GM12873 (cell line): ENCODE results near the gene RFX2.

Source experiments
- TF ChIP-seq, protein P1 (sequence below): IDR thresholded peaks from 2 replicates; pipeline ENCODE4 v1.5.1; 2012; ENCODE audit warnings: low read depth, mild to moderate bottlenecking, moderate library complexity, low read length, control low read depth; ENCODE audit not compliant: insufficient read depth; ENCODE audit errors: missing control alignments

RFX2 gene

DNA sequence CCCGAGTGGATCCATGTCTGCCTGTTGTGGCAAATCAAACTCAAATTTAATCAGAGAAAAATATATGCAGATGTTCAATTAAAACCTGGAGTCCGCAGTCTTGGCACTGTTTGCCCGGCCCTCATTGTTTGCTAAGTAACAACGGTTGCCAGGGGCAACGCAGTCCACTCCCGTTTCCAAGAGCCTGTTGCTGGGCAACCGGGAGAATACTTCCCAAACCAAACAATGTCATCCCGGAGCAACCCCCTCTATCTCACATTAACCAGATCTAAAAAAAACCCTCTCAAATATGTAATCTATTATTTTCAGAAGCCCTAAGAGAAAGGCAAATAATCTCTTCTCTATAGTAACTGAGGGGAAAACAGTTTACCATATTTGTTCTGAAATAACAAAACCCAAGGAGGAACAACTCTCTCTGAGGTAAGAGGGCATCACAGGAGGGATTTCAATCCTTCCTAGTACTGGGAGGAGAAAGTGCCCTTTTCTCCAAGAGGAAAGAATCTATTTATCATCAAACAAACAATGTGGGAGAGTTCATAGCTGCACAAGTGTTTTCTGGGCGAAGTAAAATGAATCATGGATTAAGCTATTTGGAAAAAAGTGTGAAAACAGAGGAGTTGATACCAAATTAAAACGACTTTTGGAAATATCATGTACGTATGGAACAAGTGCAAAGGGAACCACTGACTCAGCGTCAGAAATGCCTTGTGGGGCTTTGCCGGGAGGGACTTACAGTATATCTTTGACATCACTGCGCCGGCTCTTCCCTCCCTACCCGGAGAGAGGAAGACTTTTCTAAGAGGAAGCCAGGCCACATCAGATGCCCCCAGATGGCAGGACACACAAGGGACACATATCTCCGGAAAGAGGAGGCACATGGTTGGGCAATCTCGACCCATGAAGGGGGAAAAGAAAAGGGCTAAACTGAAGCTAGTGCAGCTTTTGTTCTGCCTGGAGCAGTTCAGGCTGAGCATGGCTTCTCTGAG, 43.3 kb downstream of the RFX2 start:
- TF ChIP-seq, protein P1, sequence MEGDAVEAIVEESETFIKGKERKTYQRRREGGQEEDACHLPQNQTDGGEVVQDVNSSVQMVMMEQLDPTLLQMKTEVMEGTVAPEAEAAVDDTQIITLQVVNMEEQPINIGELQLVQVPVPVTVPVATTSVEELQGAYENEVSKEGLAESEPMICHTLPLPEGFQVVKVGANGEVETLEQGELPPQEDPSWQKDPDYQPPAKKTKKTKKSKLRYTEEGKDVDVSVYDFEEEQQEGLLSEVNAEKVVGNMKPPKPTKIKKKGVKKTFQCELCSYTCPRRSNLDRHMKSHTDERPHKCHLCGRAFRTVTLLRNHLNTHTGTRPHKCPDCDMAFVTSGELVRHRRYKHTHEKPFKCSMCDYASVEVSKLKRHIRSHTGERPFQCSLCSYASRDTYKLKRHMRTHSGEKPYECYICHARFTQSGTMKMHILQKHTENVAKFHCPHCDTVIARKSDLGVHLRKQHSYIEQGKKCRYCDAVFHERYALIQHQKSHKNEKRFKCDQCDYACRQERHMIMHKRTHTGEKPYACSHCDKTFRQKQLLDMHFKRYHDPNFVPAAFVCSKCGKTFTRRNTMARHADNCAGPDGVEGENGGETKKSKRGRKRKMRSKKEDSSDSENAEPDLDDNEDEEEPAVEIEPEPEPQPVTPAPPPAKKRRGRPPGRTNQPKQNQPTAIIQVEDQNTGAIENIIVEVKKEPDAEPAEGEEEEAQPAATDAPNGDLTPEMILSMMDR = no peak

DNA sequence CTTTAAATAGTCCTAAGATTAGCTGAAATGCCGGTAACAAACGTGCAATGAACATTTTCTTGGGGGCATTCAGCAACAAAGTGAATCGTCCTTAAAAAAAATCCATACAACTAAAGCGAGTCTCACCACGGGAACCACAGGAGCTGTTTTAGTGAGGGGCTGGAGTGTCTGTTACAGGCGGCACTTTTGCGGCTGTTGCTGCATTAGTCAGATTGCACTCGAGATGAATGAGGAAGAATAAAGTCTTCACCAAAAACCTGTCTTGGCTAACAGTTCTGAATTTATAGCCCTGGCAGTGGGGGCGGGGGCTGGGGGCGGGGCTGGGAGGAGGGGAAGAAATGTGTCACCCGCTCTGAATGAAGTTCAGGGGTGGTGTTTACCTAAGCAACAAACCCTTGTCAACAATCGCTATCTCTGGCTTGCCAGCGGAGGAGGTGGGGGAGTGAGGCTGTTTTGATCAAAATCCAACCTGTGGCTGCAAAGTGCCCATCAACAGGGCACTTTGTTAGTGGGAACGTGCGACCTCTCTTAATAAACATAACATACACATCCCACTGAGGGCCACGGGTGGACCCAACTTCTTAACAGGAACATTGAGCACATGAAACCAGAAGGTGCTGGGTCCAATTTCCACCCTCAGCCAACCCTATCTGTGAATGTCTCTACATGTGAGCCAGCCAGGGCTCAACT, 44.5 kb downstream of the RFX2 start:
- TF ChIP-seq, protein P1 = no peak

DNA sequence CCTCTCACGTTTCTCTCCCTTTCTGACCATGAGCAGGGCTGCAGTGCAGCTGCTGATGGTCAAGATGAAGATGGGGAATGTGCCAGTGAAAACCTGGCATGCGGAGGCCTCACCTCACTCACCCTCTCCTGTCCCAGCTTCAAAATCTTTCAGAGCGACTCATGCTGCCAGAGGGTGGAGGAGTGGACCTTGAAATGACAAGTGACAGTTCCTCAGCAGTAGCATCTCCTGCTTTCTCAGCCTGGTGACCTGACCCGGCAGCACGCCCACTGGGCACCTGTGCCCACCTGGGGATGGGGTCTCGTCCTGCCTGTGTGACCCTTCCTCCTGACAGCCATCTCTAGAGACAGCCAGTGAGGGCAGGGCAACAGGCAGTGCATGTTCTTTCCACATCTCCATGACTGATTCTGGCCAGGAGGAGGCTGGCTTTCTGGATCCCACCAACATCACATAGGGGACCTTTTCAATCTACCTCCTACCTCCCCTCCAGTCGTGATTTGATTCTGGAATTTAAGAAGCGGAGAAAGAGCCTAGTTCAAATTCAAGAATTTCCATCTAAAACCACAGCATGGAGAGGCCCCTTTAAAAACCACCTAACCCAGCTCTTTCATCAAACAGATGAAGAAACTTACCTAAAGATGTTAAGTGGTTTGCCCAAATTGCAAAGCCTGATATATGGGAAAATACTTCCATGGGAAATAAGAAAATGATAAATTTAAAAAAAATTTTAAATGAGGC, 45.8 kb downstream of the RFX2 start:
- TF ChIP-seq, protein P1 = no peak

DNA sequence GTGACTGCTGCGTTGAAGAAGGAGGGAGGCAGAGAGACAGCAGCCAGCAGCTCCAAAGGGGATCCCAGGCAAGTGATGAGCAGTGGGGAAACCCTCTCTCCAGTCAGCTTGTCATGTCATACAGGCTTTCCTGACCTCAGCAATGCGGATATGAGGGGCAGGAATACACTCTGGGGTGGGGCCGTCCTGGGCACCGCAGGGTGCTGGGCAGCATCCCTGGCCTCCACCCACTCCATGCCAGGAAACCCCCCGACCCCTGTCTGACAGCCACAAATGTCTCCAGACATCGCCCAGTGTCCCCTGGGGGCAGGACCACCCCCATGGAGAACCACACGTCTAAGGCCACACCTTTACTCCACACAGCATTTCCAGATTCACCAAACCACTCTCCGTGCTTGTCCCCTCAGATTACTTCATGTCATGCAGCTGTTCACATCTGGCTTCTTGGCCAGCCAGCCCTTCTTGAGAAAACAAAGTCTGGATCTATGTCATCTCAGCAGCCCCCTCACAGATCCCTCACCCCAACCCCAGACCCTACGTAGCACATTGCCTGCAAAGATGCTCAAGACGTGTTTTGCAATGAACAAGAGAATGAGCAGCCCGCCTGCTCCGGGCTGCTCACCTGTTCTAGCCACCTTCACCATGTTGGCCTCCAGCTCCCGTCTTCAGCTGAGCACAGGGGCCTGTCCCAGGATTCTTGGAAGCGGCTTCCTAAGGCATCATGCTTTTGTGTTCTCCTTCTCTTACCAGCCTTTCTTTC, 46.5 kb downstream of the RFX2 start:
- TF ChIP-seq, protein P1 = no peak

DNA sequence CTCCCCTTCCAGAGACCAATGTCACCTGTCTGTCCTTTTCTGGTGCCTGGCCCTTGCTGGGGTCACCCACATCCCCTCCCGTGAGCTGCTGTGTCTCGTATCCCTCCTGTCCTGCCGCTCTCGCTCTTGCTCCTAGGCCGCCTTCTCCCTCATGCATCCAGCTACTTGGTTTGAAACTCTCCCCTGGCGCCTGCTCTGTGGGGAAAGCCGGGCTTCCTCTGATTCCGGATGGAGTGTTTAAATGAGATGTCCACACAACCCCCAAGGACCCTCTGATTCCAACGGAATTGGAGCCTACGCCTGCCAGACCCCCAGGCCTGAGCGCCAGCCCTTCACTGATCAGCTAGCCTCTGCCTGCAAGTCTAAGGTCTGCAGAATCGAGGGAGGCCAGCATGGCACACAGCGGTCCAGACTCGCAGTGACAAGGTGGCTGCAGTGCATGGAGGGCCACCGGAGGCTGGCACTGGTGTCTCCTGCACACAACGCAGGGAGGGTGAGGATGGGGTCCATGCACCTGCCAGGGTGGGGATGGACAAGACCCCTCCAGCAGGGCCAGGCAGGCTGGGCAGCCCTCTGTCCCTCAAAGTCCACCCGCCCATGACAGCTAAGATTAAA, 47.2 kb downstream of the RFX2 start:
- TF ChIP-seq, protein P1 = no peak

DNA sequence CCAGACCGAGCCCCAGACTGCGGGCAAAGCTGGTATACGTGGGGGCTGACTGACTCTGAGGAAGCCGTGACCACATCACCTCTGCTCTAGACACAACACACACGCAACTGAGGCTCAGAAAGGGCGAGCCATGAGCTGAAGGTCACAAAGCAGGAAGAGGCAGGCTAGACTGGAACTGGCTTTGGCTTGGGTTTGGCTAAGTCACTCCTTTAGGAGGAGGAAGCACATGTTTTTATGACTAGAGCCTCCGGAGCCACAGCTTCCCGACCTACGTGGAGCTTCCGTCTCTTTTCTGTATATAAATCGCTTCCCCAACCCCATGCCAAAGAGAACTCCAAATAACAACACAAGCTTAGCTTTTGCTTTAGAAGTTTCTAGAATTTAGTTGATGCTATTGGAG, 48.0 kb downstream of the RFX2 start:
- TF ChIP-seq, protein P1 = no peak
